GM12873 (cell line): ENCODE data around the gene PDLIM1.
A peak's percentile ranks its signal among the peaks of the same experiment; 100 is the strongest.

Experiments used
- CTCF ChIP-seq: IDR thresholded peaks from 2 replicates; pipeline ENCODE4 v1.5.1; 2012; ENCODE audit warnings: low read depth, mild to moderate bottlenecking, moderate library complexity, low read length, control low read depth; ENCODE audit not compliant: insufficient read depth; ENCODE audit errors: missing control alignments

Gene PDLIM1

GRCh38 chr10:95290461-95291364, at the start of gene PDLIM1:
TSS of gene PDLIM1 (minus strand) at chr10:95291003. CDS start at chr10:95290915, 88 bp downstream.
- TF ChIP-seq CTCF: peak; percentile 35

- TF ChIP-seq CTCF: no peak
Measured at GRCh38 chr10:95339863-95340262, 49.1 kb upstream of the PDLIM1 start.

GRCh38 chr10:95337423-95338160, 46.8 kb upstream of the PDLIM1 start:
- TF ChIP-seq CTCF: no peak

GRCh38 chr10:95336702-95337101, 45.9 kb upstream of the PDLIM1 start:
- TF ChIP-seq CTCF: no peak

- no peak for TF ChIP-seq CTCF
Measured at GRCh38 chr10:95335933-95336699, 45.3 kb upstream of the PDLIM1 start.

- TF ChIP-seq CTCF: no peak
Measured at GRCh38 chr10:95334805-95335144, 44.0 kb upstream of the PDLIM1 start.

GRCh38 chr10:95333997-95334804, 43.4 kb upstream of the PDLIM1 start:
- TF ChIP-seq CTCF: no peak
